CD4-positive, alpha-beta T cell treated with Interleukin-6 at 100 ng/mL for 8 hours (primary cell): Measurements from ENCODE around the gene TPP1.

Experiments
- DNase-seq: peaks from one replicate; pipeline ENCODE4 v3.0.0-alpha.2; 2020; ENCODE audit warnings: mixed read lengths, low spot score

TPP1 gene

GRCh38 chr11:6646918-6647679, 27.9 kb upstream of the TPP1 start:
- peak; percentile 36 for DNase-seq

- no peak for DNase-seq
Measured at GRCh38 chr11:6646576-6646917, 27.3 kb upstream of the TPP1 start.

- no peak for DNase-seq
Measured at GRCh38 chr11:6646071-6646470, 26.8 kb upstream of the TPP1 start.

GRCh38 chr11:6642957-6643356, 23.7 kb upstream of the TPP1 start:
- no peak for DNase-seq

DNA sequence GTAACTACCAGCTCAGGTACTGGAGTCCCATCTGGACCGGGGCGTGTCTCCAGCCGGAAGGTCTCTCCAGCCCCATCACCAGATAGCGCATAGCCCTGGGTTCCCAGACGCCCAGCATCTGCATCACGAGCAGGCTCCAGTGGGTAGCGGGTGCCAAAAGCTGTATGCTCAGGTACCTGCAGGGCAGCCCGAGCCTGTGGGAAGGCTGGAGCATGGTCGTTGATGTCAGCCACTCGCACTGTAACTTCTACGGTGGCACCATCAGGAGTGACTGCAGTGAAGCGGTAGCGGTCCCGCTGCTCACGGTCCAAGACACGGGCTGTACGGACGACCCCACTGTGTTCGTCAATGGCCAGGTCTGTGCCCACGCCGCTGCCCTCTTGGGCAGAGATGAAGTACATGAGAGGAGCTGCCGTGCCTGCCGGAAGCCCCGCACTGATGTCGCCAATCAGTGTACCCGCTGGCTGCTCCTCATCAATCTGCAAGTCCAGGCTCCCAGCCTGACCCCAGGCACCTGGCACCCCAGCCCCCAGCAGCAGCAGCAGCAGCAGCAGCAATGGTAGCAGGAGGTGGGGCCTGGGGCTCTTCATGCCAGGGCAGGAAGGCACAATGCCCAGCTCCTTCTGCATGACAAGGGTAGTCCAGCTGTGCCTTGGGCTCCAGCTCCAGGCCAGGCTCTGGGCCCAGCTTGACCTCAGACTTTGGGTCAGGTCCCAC, 21.9 kb upstream of the TPP1 start:
- no peak for DNase-seq

- no peak for DNase-seq
Measured at GRCh38 chr11:6640036-6640984, 21.1 kb upstream of the TPP1 start.

- no peak for DNase-seq
Measured at GRCh38 chr11:6638429-6638828, 19.2 kb upstream of the TPP1 start.

DNA sequence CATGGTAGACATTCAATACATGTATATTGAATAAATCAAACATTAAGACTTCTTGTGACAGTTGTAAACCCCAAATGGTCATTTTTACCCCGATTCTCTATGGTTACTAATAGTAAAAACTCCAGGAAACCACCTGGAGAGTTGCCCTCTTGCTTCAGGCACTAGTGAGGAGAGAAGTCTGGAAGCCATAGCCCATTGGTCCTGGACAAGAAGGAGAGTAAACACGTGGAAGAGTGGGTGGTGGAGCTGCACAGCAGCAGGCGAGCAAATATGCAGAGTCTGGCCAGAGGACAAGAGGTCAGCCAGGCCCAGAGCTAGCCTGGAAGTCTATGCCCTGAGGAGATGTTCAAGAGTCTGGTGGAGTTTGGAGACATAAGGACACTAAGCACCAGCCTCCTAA, 18.6 kb upstream of the TPP1 start:
- DNase-seq = no peak

- no peak for DNase-seq
Measured at GRCh38 chr11:6636480-6636879, 17.3 kb upstream of the TPP1 start.

DNA sequence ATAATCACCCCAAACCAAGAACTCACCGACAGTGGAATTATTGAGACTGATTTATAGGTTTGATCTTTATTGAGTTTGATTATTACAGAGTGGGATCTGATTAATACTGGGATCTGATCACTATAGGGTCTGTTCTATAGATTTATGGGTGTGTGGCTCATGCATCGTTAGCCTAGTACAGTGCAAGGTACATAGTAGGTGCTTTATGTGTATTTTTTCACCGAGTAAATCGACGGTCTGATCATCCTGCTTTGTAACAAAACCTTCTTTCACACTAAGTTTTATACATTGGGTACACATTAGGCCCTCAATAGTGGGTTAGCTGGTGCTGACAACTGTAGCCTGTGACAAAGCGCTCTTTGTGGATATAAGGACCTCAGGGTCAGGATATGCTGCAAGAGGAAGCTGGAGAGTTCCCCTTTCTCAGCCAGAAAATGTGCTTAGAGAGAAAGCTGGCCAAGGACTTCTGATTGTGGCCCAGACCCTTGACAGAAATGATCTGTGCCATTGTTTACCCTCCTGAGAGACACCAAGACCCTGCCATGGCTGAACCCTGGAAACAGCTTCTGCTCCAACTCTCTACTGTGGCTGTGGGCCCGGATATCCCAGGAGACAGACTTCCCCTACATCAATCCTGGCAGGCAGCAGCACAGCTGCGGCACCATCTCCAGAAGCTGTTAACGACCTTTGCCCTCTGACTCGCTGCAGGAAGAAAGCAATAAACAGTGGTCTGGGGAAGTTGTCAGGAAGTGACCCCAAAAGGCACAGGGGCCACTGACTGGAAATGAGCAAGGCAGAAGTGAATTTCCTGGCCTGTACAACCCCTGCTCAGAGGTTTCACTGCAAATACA, 16.1 kb upstream of the TPP1 start:
- DNase-seq = no peak

DNA sequence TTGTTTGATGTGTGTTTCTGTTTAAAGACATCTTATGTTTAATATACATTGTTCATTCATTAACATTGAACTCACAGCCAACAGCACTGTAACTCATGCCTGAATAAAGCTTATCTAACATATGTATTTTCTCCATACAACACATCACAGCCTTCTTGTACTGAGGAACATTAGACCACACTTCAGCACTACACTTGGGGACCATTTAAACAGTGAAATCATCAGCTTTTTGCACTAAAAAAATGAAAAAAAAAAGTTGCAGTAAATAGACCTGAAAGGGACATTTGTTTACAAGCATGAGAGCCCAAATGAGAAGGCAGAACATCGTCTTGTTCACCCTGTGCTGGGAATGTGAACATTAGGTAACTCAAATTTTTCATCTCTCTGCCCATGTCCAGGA, 15.3 kb upstream of the TPP1 start:
- no peak for DNase-seq

DNA sequence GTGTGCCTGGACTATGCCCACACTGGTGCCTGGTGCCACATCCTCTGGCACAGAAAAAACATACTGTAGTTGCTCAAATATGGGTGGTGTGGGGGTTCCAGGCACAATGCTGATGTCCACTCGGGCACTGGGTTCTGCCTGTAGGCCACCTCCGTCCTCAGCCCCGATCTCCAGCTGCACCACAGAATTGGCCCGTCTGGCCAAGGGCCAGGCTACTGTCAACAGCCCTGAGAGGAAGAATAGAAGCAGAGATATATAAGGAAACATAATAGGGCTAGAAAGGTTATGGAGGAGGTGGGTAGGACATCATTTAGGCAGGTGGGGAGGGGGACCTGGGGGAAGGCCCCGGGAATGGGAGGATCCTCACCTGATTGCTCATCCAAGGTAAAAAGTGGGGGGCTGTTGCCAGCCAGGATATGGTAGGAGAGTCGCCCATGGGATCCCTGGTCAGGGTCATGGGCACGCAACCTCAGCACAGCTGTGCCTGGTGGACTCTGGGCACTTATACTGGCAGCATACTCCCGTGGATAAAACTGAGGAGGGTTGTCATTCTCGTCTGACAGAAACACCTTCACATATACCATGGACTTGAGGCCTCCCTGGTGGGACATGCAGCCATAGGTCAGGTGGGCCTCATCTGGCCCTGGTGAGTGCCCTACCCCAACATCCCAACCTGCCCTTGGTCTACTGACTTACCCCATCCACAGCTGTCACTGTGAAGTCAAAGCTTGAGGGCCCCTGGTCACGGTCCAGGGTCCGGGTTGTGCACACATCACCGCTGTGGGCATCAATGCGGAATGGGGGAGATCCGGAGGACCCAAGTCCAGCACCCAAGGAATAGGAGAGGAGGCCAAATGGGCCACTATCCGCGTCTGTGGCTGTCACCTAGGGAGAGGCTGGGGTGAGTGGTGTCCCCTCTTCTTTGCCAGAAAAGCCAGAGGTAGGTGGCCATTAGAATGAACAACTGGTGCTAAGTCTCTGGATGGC, 14.5 kb upstream of the TPP1 start:
- no peak for DNase-seq

DNA sequence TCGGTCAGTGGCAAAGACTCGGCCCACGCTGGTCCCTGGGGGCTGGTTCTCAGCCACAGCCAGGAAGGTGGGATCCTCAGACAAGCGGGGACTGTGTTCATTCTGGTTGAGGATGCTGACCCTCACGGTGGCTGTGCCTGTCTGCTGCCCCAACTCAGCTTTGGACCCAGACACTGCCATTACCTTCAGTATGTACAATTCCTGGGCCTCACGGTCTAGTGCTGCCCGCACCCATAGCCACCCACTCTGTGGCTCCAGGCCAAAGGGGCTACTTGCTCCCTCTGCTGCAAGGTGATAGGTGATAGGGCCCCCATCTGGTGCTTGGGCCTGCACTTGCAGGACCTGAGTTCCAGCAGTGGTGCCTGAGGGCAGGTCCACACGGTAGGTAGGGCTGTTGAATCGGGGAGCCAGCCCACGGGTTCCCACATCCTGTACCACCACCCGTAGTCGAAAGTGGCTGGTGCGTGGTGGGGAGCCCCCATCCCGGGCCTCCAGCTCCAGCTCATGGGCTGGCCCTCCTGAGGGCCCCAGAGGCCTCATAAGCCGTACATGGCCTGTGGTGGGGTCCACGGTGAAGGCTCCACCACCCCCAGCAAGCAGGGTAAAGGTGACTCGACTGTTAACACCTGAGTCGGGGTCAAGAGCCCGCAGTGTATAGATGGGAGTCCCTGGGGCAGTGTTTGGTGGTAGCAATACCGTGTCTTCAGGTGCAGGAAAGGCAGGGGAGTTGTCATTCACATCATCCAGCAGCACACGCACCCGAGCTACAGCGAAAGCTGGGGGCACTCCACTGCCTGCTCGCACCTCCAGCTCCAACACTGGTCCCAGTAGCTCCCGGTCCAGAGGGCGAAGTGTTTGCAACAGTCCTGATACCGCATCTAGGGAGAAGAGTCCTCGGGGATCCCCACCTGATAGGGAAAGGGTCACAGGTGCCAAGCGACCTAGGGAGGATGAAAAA, 13.2 kb upstream of the TPP1 start:
- no peak for DNase-seq

DNA sequence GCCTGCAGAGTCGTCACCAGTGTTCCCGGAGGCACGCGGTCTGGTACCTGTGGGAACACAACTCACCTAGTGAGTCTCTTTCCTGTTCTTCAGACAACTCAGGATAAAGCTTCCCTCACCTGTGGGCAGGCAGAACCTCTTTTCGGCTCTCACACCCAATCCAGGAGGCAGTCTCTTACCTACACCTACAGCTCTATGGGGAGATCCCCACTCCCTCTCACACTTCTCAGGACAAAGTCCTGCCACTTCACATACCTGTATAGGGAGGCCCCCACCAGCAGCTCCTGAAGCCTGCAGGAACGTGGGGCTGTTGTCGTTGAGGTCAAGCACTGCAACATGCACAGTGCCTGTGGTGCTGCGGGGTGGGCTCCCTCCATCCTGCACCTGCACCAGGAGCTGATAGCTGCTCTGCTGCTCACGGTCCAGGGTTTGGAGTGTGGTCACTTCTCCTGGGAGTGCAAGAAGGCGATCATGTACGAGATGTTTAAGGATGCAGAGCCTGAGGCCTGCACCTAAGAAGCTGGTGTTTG, 12.2 kb upstream of the TPP1 start:
- DNase-seq = no peak

- no peak for DNase-seq
Measured at GRCh38 chr11:6630632-6631291, 11.5 kb upstream of the TPP1 start.

GRCh38 chr11:6629892-6630631, 10.8 kb upstream of the TPP1 start:
- DNase-seq = no peak

DNA sequence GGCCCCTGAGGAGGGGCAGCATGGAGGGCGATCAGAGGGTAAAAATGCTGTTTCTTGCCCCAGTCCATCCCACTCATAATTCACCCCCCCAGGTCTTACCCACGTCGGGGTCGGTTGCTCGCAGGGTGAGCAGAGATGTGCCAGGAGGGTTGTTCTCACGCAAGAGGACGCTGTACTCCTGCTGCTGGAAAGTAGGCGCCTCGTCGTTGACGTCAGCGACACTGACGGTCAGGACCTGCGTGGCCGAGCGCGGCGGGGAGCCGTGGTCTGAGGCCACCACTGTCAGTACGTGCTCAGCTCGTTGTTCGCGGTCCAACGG, 10.3 kb upstream of the TPP1 start:
- DNase-seq = no peak

DNA sequence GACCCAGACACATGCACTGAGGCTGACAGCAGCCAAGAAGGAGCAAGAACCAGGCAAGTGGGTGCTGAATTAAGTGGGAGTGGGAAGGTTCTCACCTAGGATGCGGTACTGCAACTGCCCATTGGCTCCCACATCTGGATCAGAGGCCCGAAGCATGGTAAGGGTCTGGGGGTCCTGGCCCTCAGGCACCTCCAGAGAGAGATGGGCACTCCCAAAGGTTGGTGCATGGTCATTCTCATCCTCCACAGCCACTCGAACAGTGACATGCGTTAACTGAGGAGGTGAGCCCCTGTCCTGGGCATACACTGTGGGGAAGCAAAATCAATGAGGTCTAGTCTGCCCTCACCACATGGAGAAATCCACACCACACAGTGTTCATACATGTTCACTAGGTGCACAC, 9.3 kb upstream of the TPP1 start:
- no peak for DNase-seq
